ENCODE data around the gene GRIFIN. TPM values are rescaled to one million over a fixed set of nuclear protein-coding genes. Genes with fewer than 3 reads are reported as not detected.

GRIFIN gene
- total RNA-seq, 1 experiment from 2014 or later = not detected

DNA sequence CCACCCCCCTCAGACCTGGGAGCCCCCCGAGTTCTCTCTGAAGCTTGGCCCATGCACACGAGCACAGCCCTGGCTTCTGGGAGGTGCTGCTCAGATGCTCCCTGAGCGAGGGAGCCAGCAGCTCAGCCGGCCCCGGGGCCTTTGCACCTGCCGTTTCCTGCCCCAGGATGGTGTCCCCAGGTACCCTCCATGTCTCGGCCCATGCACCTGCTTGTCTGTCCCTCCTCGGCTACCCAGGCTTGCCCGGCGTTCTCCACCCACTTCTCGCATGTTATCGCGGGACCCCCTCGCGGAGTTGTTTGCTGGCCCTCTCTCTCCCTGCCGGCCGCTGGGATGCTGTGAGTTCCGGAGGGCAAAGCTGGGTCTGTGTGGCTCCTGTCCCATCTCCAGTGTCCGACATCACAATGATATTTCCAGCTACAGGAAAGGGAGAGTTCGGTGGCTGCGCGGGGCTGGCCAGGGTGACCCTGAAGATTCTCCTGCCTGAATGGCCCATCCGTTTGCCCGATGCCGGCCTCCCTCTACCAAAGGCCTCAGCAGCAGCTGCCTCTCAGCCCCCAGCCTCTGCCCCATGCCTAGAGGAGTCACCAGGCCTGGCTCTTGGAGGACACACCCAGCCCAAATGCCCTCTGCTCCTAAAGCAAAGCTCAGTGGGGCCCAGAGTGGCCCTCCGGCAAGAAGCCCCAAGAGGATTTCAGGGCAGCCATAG lies 31.2 kb upstream of the GRIFIN start:
- ATAC-seq (no peak), DNase-seq (no peak)
- ChIA-PET POLR2A (ENCODE audit: unreplicated experiment) (no interaction called here), CTCF (no interaction called here)
- Histone ChIP-seq H3K79me2 (ENCODE audit: low read length) (no peaks in the 10 kb centered on the region), H3K9ac (ENCODE audit: low read length) (no peak overlapping the region), H3K9me2 (replicated peaks; ENCODE audit: low read length) (no peaks in the 10 kb centered on the region), H3K4me1 (ENCODE audit: insufficient read depth, low read length) (peaks cover 13% of the 10 kb centered on the region), H3K27ac (ENCODE audit: low read length) (no peak overlapping the region), H2AFZ (ENCODE audit: low read length) (no peak overlapping the region), H3K9me3 (ENCODE audit: low read length) (no peaks in the 10 kb centered on the region), H3K4me3 (ENCODE audit: low read length) (no peak overlapping the region), H3K4me2 (ENCODE audit: low read length) (no peak overlapping the region), H3K36me3 (ENCODE audit: low read depth, low read length) (no peaks in the 10 kb centered on the region), H3F3A (ENCODE audit: low read length, unreplicated experiment) (no peaks in the 10 kb centered on the region), H3K27me3 (ENCODE audit: low read length) (no peaks in the 10 kb centered on the region), H4K20me1 (ENCODE audit: low read length) (no peaks in the 10 kb centered on the region)
- intact Hi-C loops (cut with micrococcal nuclease) = no loop called here
- TF ChIP-seq EZH2phosphoT487 (IDR thresholded peaks at IDR 0.05; ENCODE audit: borderline replicate concordance, low read length) (no peak), EZH2 (IDR thresholded peaks at IDR 0.05; ENCODE audit: low read length, unreplicated experiment) (no peak)
- TF ChIP-seq, protein P1, sequence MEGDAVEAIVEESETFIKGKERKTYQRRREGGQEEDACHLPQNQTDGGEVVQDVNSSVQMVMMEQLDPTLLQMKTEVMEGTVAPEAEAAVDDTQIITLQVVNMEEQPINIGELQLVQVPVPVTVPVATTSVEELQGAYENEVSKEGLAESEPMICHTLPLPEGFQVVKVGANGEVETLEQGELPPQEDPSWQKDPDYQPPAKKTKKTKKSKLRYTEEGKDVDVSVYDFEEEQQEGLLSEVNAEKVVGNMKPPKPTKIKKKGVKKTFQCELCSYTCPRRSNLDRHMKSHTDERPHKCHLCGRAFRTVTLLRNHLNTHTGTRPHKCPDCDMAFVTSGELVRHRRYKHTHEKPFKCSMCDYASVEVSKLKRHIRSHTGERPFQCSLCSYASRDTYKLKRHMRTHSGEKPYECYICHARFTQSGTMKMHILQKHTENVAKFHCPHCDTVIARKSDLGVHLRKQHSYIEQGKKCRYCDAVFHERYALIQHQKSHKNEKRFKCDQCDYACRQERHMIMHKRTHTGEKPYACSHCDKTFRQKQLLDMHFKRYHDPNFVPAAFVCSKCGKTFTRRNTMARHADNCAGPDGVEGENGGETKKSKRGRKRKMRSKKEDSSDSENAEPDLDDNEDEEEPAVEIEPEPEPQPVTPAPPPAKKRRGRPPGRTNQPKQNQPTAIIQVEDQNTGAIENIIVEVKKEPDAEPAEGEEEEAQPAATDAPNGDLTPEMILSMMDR (conservative IDR thresholded peaks at IDR 0.05; ENCODE audit: low read depth, low read length) = no peak
- BruUV-seq (replicated peaks) = no TSS peak

DNA sequence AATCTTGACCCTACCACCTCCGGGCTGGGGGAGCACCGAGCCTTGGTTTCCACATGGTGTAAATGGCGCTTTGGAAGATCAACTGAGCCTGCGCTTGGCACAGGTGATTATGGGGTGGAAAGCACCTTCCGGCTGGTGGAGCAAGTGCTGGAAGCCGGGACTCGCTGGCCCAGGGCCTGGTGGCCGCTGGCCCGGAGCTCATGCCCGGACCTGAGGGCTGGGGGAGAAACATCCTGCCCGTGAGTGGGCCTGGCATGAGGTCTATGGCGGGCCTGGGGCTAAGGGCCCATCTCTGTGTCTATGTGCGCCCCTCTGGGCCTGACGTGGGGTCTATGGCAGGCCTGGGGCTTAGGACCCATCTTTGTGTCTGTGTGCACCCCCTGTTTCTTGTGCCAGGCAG lies 29.2 kb upstream of the GRIFIN start:
- TF ChIP-seq, protein P1 (conservative IDR thresholded peaks at IDR 0.05; ENCODE audit: low read depth, low read length) = no peak
- TF ChIP-seq EZH2 (IDR thresholded peaks at IDR 0.05; ENCODE audit: low read length, unreplicated experiment) (no peak), EZH2phosphoT487 (IDR thresholded peaks at IDR 0.05; ENCODE audit: borderline replicate concordance, low read length) (no peak)
- no peaks in the 10 kb centered on the region for H4K20me1 ChIP-seq (ENCODE audit: low read length)
- no peak overlapping the region for H3K27ac ChIP-seq (ENCODE audit: low read length)
- H3F3A ChIP-seq (ENCODE audit: low read length, unreplicated experiment) = no peaks in the 10 kb centered on the region
- DNase-seq = no peak
- H3K36me3 ChIP-seq (ENCODE audit: low read depth, low read length) = no peaks in the 10 kb centered on the region
- no peak overlapping the region for H3K4me2 ChIP-seq (ENCODE audit: low read length)
- no peaks in the 10 kb centered on the region for H3K9me3 ChIP-seq (ENCODE audit: low read length)
- H3K9me2 ChIP-seq (replicated peaks; ENCODE audit: low read length) = no peaks in the 10 kb centered on the region
- H3K27me3 ChIP-seq (ENCODE audit: low read length) = no peaks in the 10 kb centered on the region
- H3K9ac ChIP-seq (ENCODE audit: low read length) = no peak overlapping the region
- H2AFZ ChIP-seq (ENCODE audit: low read length) = no peak overlapping the region
- no peaks in the 10 kb centered on the region for H3K4me1 ChIP-seq (ENCODE audit: insufficient read depth, low read length)
- ChIA-PET POLR2A (ENCODE audit: unreplicated experiment) (no interaction called here), CTCF (no interaction called here)
- no peaks in the 10 kb centered on the region for H3K79me2 ChIP-seq (ENCODE audit: low read length)
- intact Hi-C loops (cut with micrococcal nuclease) = no loop called here
- H3K4me3 ChIP-seq (ENCODE audit: low read length) = no peak overlapping the region
- no TSS peak for BruUV-seq (replicated peaks)
- ATAC-seq = no peak

GRCh38 chr7:2504889-2505375 lies 28.7 kb upstream of the GRIFIN start:
- H2AFZ ChIP-seq (ENCODE audit: low read length) = no peak overlapping the region
- no peak overlapping the region for H3K9ac ChIP-seq (ENCODE audit: low read length)
- BruUV-seq (replicated peaks) = no TSS peak
- no peak overlapping the region for H3K4me3 ChIP-seq (ENCODE audit: low read length)
- no peaks in the 10 kb centered on the region for H3K9me3 ChIP-seq (ENCODE audit: low read length)
- H3K36me3 ChIP-seq (ENCODE audit: low read depth, low read length) = no peaks in the 10 kb centered on the region
- no peaks in the 10 kb centered on the region for H3K27me3 ChIP-seq (ENCODE audit: low read length)
- ChIA-PET CTCF (no interaction called here), POLR2A (ENCODE audit: unreplicated experiment) (no interaction called here)
- no peak overlapping the region for H3K27ac ChIP-seq (ENCODE audit: low read length)
- TF ChIP-seq, protein P1 (conservative IDR thresholded peaks at IDR 0.05; ENCODE audit: low read depth, low read length) = no peak
- TF ChIP-seq EZH2phosphoT487 (IDR thresholded peaks at IDR 0.05; ENCODE audit: borderline replicate concordance, low read length) (no peak), EZH2 (IDR thresholded peaks at IDR 0.05; ENCODE audit: low read length, unreplicated experiment) (no peak)
- no peaks in the 10 kb centered on the region for H3K4me1 ChIP-seq (ENCODE audit: insufficient read depth, low read length)
- DNase-seq (no peak), ATAC-seq (no peak)
- H3F3A ChIP-seq (ENCODE audit: low read length, unreplicated experiment) = no peaks in the 10 kb centered on the region
- no peaks in the 10 kb centered on the region for H4K20me1 ChIP-seq (ENCODE audit: low read length)
- intact Hi-C loops (cut with micrococcal nuclease) = no loop called here
- no peak overlapping the region for H3K4me2 ChIP-seq (ENCODE audit: low read length)
- H3K9me2 ChIP-seq (replicated peaks; ENCODE audit: low read length) = no peaks in the 10 kb centered on the region
- H3K79me2 ChIP-seq (ENCODE audit: low read length) = no peaks in the 10 kb centered on the region

Measured in PC-3 (cell line).